Limb (tissue), 2 donors: ENCODE data around the gene C2orf76.
A peak's percentile ranks its signal among the peaks of the same experiment; 100 is the strongest.
"Not testable (repeated sequence)": the region's sequence is repeated elsewhere in the genome, so short reads cannot be mapped to it uniquely, and the experiment has no call there.

Experiments
- DNase-seq, 2 donors: peaks; one replicate each; pipeline ENCODE4 v3.0.0-alpha.2; 2016; ENCODE audit errors: extremely low spot score in 2 of 2

C2orf76 gene

DNA sequence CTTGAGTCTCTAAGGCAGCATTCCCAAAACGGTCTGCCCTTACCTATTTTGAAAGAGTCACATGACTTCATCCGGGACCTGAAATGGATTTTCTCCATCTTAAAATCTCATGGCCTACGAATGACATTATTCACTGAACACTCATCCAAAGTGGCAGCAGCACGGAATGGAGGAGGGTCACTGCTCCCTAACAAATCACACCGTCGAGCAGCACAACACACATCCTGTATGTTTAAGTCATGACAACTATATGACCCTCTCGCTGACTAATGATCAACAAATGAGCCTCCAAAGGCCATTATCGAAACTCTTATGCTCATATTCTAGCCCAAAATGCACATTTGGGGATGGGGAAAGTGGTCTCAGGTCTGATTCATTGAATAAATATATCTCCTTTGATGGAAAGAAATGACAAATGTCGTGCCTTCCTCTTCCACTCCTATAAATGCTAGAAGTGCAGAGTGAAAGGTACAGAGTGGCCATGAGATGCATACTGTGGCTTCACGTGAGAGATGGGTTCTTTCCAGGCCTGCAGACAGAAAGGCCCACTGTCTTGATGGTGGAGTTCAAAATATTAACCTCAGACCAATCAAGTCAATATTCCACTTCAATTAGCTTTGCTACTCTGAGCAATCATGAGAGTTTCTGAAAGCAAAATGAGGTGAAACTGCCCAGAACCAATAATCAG is 70.8 kb downstream of the C2orf76 start:
- DNase-seq: no peak

DNA sequence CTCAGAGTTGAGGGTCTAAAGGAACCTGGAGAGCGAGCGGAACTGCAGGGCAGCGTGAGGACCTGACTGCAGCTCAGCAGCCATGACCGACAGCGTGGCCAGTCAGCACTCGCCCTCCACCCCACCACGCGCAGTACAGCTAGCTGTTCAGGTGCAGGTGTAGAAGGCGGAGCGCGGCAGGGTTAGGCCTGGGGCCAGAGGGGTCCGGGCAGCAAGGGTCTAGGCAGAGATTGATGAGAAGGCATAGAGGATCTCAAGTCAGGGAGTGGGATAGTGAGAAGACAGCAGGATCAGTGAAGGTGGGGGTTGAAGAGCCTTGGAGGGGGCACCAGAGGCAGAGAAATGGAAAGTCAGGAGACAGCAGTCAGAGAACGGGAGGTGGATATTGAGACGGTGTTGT is 72.0 kb downstream of the C2orf76 start:
- no peak for DNase-seq

DNA sequence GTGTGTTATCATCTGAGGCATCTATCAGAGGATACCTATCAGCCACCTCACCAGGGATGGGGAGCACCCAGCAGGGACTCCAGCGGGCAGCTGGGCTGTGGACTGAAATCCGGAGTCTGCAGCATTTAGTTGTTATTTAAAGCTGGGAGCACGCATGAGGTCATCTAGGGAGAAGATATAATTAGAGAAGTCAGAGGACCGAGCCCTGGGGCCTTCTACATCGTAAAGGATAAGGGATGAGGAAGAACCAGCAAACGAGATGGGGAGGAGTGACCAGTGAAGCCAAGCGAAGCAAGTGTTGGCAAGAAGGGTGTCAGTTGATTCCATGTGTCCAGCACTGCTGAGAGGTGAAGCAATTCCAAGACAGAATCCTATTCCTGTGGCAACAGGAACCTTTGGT is 72.7 kb downstream of the C2orf76 start:
- DNase-seq: no peak

DNA sequence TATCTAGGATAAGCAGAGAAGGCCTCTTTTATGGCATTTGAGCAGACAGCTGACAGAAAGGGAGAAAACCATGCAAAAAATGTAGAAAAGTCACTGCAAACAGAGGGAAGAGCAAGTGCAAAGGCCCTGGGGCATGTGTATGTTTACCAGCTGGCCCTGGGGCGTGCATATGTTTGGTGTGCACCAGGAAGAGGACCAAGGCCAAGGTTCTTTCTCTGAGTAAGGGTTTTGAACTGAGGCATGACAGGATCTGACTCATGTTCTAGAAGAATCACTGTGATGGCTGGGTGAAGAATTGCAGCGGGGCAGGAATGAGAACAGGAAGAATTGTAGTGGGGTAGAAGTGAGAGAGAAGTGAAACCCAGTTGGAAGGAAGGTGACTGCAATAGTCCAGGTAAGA is 73.4 kb downstream of the C2orf76 start:
- no peak for DNase-seq

DNA sequence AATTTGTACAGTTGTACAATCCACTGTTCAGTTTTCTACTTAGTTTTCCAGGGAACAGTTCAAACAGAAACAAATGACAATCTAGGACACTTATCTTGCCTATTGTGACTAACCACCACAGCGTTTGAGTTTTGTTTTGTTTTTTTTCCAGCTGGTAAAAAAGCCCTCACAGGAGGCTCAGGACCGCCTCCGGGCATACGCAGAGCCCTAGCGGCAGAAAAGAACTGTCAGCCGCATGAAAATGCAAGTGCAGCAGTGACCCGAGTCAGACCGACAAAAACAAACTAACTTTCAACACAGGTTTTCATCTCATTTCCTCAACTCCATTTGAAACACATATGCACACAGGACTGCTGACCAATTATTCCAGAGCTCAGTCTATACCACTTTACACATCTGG is 74.4 kb downstream of the C2orf76 start:
- DNase-seq: no peak

DNA sequence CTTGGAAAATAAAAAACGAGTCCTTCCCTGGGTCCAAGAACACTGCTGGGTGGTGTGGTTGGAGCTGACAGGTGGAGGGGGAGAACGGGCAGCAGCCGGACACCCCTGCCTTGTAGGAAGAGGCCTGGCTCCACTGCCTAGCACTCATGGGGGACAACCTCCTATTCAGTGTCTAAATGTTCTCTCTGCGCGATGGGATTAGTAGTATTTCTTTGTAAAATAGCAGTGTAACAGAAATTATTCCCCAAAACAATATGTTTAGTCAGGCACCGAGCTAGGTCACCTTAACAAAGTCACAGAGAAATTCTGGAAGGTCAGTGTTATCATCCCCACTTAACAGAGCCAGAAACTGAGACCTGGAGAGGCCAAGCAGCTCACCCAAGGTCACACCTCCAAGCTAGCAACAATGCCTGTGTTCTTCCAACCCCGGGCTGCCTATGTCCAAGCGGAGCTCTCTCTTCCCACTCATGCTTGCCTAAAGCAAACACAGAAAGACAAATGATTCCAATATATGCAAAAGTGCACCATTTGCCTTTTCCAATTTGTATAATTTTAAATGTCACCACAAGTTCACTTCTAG is 75.0 kb downstream of the C2orf76 start:
- no peak for DNase-seq

DNA sequence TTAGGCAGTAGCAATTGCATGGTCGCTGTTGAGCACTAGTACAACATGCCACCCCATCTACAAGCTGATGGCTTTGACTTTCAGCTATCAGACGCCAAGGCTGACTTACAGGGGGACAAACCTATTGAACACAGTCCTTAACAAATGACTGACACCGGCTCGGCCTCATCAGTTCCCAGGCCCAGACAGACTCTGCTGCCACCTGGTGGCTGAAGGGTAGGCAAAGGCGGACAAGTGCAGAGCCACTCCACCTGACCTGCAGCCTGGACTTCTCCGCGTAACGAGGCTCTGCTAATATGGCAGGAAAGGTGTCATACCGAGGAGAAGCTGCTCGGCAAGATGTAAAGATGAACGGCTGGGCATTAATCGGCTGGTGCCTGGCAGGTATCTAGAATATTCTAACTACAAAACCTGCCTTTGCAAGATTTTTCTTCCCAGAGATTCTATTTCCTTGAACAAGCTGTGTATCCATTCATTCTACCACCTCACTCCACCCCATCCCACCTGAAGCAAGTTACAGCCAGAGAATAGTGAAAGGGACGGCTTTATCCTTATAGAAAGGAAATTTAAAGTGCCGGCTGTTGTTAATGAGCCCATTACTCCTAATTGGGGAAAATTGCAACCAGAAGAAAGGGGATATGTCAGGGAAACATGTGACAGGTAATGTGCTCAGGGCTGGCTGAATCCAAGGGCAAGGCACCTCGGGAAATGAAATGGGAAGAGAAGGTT is 75.6 kb downstream of the C2orf76 start:
- peak in 1 of 2 donors; percentile 84 for DNase-seq

DNA sequence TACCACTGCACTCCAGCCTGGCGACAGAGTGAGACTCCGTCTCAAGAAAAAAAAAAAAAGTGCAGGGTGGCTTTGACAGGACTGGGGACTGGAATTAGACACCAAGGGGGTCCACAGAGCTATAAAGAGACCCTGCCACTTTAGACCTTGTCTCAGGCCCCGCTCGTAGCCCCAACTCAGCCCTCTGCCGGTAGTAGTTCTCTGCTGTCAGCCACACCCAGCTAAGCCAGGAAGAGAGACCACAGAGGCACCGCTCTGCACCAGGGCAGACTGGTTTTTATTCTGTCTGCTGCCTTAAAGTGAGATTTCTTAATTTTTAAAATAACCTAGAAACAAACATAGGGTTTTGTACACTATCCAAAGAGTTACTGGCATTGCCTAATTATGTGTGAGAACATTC is 77.0 kb downstream of the C2orf76 start:
- no peak for DNase-seq

DNA sequence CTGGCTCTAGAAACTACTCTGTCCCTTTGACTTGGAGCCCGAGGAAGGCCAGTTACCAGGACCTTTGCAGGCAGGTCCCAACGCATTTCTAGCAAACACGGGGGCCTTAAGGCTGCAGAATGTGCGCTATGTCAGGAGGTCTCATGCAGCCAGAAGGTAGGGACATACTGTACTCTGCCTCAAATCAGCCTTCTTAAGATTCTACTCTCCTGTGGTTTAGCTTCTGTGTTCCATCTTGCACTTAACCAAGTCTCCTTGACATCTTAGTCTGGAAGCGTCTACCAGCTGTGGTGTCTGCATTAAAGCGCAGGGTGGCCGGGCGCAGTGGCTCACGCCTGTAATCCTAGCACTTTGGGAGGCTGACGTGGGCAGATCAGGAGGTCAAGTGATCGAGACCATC is 77.5 kb downstream of the C2orf76 start:
- DNase-seq: no peak

DNA sequence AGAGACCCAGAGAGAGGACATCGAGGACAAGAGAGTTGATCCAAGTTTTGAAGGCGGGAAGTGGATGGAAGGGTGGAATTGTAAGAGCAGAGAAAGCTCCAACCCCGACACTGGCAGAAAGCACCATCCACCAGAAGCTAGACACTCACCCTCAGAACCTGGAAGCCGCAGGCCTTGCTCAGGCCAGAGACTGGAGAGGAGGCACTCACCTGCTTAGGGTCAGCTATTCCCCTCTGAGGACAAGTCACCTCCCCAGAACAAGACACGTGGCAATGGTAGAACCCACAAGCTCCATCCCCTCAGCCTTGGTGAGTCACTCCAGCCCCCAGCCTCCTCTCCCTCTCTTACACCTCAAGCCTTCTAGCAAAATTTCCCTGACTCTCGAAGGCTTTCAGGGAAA is 78.1 kb downstream of the C2orf76 start:
- no peak for DNase-seq

DNA sequence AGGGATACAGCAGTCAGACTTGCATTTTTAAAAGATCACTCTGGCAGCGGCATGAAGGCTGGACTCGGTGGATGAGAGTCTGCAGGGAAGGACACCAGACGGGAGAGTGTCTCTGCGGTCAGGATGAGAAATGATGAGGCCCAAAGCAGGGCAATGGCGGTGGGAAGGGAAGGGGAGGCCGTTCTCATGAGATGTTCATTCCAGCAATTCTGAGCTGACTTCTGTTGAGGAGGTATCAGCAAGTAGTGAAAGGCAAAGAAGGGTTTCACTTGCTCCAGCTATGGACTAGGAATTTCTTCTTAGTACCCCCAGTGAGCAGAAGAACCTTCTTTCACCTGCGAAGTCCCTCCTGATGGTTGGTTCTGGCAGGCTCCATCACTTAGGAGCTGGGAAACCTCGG is 80.0 kb downstream of the C2orf76 start:
- no peak for DNase-seq

DNA sequence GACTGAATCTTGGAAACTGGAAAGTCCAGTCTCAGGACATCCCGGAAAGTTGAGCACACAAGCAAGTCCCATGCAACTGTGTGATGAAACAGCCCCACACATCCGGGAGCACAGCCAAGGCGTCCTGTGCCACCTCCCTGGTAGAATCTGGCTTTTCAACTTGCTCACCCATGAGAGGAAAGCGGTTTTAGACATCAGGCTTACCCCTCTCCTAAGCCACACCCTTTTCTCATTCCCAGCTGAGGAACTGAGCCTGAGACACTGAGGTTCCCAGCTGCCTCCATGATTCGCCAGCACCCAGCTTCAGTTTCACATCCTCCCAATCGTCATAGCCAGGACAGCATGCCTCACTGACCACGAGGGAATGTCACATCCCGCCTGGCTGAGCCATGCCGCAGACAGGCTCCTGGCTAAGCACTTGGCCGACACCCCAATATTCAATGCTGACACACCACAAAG is 82.7 kb downstream of the C2orf76 start:
- DNase-seq: no peak

DNA sequence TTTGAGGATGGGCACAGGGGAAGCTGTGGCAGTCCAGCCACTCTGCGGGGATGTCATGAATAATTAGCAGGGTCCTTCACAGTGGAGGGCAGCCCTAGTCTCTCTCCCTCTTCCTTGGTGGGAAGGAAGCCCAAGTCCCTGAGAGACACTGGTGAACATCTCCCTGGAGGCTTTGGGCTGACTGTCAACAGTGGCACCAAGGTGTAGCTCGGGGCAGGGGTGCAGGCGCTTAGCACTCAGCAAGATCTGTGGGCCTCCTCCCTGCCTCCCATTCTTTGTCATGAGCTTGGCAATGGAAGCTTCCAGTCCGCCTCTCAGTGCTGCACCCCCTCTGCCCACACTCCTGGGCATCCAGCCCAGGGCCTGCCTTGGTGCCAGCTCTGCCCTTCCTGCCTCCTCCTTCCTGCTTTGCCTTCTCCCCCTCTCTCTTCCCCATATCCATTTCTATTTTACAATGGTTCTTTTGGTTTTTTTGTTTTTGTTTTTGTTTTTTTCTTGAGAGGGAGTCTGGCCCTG is 83.6 kb downstream of the C2orf76 start:
- DNase-seq: no peak

DNA sequence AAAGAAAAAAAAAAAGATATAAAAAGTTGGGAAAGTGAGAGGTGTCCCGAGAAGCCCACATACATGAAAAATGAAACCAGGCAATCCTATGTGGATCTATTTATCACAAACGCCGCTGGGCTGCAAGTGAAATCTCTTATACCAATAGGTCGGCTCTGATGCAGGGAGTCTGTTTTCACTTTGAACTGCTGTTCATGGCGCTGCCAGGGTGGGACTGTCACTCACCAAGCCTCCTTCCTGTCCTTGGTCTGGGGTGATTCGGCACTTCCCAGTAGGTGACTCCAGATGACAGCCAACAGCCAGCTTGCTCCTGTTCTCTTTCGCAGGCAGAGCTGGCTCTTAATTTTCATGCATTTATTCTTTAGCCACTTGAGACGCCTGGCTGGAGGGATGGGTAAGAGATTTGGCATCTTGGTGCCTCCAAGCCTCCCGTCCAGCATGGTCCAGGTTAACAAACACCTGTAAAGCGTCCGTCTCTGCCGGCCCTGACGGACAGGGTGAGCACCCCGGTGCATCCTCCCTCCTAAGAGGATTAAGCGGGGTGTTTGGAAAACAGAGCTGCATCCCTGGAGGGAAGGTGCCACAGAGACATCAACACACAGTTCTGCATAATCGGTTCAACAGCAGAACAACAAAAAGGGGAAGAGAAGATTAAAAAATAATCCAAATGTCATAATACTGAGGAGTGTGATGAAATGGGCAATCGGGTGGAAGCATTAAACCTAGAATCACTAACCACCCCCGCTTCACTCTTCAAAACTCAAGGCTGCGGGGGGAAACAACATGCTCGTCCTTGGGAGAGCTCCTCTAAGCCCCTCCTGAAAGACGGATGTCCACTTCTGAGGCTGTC is 84.3 kb downstream of the C2orf76 start:
- DNase-seq: no peak

DNA sequence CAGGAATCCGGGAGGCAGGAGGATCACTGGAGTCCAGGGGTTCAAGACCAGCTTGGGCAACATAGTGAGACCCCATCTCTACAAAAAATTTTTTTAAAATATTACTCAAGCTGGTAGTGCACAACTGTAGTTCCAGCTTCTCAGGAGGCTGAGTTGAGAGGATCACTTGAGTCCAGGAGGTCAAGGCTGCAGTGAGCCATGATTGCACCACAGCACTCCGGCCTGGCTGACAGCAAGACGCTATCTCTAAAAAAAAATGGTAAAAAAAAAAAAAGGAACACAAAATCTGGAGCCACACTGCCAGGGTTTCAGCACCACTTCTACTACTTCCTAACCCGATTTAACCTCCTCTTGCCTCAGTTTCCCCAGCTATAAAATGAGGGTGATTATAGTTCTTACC is 86.0 kb downstream of the C2orf76 start:
- DNase-seq: no peak

DNA sequence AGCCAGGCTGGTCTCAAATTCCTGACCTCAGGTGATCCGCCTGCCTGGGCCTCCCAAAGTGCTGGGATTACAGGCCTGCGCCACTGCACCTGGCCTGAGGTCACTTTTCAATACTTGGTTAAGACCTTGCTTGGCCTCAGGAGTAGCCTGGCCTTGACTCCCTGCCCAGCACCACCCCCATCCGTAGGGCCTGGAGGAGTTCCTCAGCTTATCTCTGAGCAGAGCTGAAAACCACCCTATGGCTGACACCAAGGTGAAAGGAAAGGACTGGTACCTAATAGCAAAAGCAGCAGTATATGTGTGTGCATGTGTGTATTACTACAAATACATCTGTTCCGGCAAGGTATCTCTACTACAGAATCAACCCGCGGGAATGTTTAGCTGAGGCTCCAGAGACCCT is 87.0 kb downstream of the C2orf76 start:
- DNase-seq: no peak

DNA sequence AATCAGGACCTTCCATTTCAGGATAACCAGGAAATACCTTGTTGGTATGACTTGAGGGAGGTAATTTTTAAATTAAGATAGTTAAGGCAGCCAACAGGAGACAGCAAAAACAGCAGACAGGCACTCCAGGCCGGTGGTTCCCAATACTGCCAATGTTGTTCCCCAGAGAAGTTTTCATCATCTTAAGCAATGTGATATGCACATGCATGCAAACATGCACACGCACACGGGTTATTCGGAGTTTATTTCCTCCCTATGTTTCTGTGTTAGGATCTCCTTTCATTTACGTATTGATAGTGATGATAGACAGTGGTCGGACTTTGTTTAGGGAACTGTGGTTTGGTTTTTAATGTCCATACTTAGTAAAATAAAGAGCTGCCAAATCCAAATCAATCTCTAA is 87.7 kb downstream of the C2orf76 start:
- DNase-seq: no peak

DNA sequence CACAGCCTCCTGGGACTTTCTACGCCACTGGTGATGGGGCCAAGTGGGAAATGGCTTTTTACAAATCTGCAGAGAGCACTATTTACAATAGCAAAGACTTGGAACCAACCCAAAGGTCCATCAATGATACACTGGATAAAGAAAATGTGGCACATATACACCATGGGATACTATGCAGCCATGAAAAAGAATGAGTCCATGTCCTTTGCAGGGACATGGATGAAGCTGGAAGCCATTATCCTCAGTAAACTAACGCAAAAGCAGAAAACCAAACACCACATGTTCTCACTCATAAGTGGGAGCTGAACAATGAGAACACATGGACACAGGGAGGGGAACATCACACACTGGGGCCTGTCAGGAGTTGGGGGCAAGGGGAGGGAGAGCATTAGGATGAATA is 88.2 kb downstream of the C2orf76 start:
- not testable (repeated sequence) for DNase-seq

DNA sequence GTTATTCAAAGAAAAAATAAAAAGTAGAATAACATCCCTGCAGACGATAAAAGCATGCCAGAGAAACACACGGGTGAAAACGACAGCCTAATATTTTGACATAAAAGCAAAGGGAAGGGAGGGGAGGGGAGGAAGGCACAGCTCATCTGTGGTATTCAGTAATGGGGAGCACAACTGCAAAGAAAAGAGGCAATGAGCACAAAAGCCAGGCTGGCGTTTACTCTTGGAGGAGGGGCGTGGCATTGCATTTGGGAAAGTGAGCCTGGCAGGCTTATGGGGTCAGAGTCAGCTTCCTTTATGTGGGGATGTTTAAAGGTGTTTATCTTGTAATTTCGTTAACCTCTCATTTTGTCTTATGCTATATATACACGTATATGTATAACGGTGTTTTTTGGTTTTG is 89.8 kb downstream of the C2orf76 start:
- no peak for DNase-seq

DNA sequence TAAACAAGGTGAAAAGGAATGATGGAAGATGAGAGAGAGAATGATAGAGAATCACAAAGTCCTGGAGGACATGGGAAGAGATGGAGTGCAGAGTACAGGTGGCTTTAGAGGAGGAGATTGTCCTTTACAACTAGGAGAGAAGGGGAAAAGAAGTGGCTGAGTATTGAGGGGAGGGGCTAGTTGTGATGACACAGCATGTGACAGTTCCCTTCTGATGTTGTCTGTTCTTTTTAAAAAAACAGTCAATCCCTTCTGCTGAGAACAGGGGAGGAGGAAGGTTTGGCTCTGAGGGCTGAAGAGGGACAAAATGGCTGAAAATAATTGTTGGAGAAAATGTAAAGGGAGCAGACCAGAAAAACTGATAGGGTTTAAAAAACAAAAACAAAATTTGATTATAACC is 99.0 kb downstream of the C2orf76 start:
- DNase-seq: no peak

DNA sequence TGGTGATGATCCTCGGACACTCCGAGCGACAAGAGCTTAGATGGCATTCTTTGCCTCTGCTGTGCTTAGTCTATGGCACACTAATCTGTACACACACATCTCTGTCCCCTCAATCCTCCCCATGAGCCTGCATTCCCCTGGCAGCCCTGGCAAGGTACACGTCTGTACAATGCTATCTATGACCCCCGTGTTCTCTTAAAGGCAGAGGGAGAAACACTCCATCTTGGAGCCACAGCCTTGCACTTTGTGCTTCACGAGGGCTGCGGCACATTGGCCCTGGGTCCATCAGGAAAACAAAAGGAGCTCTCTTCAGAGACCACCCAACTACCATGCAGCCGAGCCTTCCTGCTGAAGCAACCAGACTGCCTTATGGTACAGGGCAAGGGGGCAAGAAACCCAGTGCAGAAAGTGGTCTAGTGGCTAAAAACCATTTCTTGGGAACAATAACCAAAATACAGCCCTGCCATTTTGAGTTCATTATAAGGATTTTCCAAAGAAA is 100.5 kb downstream of the C2orf76 start:
- DNase-seq: no peak

DNA sequence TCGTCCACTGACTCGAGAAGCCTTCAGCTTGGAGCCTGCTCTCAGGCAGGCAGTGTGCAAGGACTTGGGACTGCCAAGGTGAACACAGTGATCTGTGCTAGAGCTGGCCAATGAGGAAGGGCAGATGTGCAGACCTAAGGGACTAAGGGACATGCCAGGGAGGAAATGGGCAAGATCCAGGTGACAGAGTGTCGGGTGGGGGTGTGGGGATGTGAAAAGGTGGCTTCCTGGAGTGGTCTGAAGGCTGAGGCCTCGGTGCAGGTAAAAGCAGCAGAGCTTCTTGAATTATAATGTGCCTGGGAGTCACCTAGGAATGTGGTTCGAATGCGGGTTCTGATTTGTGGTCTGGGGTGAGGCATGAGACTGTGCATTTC is 101.0 kb downstream of the C2orf76 start:
- DNase-seq: no peak
